Inferior parietal cortex (tissue), 1 donor: ENCODE results near the gene ATP5F1E.
"Not testable (repeated sequence)": the region's sequence is repeated elsewhere in the genome, so short reads cannot be mapped to it uniquely, and the experiment has no call there.

Experiments
- DNase-seq: peaks from one replicate; pipeline ENCODE4 v3.0.0-alpha.2; 2016; ENCODE audit errors: extremely low spot score

The ATP5F1E gene

DNA sequence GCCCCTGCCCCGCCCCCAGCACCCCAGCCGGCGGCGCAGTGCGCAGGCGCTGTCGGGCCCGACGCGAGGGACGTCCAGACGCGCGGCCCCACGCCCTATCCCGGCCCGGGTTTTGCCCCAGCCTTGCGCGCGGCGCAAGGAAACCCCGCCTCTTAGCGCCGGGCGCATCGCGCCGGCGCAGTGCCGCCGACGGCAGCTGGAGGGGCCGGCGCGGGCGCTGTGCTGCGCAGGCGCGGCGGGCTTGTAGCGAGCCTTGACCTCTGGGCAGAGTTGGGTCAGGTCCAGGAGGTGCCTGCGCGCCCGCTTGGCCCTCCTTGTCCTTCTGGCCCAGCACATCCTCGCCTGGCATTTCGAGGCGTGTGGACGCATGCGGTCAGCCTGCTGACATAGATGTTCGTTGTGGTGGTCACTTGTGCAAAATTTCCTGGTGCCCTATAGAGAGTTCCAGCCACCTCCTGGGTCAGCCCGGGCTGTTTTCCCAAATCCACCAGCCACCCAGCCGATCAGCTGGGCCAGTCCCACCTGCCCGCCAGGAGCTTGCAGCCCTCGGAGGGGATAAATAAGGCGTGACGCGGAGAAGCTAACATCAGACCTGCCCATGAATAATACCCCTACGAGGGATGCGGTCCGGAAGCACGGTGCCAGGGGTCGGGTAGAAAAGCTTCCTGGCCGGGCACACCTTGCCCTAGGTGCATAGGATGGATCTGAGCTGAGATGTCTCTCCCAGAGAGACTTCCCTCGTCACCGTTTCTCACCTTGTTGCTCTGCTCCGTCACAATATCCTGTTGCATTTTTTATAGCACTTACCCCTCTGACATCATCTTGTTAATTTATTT is 10.9 kb upstream of the ATP5F1E start:
- peak; percentile 90 for DNase-seq

DNA sequence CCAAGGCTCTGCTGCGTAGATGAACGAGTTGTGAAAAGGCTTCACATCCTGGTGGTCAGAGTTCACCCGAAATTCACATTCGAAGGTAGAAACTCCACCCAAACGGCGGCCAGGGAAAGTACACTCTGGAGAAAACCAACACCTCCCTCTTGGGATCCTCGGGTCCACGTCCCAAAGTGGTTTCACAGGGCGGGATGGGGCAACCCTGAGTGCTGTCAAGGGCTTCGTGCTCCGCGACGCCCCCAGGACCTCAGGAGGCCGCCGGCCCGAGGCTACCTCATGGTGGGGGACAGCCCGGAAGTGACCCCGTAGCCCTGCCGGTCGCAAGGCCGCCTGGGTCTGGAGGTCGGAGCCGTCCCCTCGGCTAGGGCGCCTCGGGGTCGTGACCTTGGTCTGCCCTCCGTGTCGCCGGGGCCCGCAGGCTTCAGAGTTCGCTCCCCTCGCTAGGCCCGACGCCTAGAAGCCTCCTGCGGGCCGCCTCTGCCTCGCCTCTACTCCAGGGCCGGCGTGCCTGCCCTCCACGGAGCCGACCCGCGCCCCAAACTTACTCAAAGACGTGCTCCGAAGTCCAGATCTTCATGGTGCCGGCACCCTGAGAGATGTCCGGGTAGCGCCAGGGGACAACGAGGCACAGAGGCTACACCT is 10.1 kb upstream of the ATP5F1E start, which contains the start of gene PRELID3B:
Gene PRELID3B (minus strand): TSS at position 636 of the 645 bp plus-strand sequence. CDS start 56 bp downstream, at position 580.
- DNase-seq: no peak

DNA sequence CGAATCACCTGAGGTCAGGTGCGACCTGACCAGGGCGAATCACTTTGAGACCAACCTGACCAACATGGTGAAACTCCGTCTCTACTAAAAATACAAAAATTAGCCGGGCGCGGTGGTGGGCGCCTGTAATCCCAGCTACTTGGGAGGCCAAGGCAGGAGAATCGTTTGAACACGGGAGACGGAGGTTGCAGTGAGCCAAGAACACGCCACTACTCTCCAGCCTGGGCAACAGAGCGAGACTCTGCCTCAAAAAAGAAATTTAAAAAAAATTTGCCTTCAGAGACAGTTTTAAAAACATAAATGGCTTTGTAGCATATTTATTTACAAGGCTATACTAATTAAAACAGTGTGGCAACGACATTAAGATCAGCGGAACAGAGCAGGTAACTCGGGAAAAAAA is 9.4 kb upstream of the ATP5F1E start:
- DNase-seq: not testable (repeated sequence)

DNA sequence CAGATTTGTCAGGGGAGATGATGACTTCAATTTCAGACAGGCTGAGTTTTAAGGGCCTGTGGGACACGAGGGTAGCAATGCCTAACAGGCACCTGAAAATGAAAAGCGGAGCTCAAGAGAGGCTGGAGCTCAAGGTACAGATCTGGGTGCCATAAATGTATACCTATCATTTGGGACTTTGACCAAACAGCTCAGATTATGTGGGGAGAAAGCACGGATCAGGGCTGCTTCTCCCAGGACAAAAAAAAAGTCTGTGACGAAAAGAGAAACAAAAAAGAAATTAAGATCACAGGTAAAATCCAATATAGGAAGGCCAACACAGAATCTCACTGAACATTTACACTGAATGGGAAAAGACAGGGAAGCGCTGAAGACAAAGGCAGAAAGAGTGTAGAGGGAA is 8.5 kb upstream of the ATP5F1E start:
- no peak for DNase-seq

DNA sequence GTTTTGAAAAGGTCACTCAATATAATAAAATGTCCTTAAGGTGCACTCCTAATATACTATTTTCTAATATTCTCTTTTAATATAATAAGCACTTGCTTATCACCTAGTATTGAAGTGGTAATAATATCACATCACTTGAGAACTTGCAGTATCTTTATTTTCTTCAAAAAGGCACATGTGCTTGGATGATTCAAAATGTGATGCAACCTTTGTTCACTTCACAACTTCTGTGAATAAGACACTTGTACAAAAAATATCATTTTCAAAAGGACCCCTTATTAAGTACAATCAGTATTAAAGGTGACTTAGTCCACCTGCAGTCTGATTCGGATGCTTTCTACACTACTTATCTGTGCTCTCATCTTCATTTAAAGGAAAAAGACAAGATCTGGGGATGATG is 7.1 kb upstream of the ATP5F1E start:
- DNase-seq: no peak

DNA sequence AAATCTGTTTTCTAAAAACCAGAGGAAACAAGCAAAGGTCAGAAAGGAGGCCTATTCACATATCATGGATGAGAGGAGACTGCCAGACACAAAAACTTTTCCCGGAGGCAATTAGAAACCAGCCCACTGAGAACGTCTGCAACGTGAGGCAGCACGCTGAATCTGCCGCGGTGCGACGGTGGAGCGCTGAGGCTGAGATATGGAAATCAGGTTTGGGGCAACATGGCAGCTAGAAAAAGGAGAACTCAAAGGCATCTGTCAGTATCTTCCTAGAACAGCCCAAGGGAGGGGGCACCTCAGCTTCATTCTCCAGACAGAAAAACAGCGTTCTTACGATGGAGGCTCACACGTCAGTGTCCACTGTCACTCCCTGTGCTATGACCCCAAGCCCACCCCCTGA is 5.3 kb upstream of the ATP5F1E start:
- no peak for DNase-seq

DNA sequence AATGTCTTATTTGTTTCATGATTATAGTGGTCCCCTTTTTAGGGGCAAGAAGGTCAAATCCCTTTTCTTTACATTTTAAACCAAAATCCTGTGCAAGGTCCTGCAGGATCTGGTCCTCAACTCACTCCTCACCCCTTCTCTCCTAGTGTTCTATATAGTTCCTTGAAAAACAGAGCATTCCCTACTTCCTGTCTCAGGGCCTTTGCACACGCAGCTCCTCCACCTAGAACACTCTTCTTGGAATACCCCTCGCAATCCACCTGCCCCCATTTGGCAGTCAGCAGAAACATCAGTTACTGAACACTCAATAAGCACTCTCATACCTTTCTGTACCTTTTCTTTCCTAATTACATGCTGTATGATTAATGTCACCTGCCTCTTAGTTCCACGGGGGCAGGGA is 3.2 kb upstream of the ATP5F1E start:
- no peak for DNase-seq

DNA sequence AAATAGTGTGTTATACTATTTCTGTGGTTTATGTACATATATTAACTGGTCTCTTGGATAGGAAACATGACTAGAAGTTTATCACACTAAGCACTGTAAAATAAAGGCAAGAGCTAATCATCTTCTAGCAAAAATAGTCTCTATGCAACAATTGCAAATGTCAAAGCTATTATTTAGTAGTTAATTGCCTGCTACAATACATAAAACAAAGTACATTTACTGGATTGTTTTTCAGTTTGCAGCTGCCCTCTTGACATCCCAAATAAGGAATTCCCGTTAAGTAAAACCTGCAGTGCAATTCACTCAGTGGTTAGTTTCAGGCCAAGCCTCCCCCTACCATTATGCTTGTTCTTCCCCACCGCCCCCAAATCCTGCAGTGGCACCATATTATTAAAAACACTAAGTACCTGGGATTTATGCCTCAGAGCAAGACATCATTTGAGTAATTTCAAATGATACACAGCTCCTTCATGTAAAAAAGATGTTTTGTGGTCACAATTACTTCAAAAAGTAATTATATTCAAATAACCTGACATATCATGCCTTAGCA is 1.6 kb upstream of the ATP5F1E start:
- no peak for DNase-seq

DNA sequence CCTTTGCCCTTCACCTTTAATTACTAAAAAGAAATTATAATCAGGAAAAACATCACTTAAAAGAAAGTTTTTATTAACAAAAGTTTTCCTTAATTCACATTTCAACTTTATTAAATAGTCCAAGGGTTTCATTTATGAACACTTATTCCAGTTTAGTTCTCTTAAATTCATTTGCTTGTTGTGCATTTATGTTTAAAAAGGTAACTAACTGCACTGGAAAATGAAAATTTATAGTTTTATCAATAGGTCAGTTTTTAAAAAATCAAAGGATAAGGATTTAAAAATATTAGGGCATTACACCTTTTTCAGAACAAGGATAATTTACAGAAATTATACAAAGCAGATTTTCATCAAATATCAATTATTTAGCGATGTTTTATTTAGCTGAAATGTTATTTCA is 958 bp upstream of the ATP5F1E start:
- DNase-seq: no peak

DNA sequence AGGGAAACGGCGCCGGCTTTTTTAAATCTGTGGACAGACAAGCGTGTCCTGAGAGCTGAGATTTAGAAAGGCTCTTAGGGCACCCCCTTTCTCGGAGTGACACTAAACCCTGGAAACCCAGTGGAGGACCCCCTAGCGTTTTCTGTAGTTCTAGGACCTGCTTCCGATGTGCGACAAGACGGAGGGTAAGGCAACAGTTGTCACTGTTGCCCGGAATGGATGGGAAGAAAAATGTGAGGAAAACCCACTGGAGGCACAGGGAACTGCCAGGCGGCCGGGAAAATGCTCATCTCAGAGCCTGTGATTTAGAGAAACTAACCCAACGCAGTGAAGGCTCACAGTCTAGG is 551 bp upstream of the ATP5F1E start:
- DNase-seq: no peak

DNA sequence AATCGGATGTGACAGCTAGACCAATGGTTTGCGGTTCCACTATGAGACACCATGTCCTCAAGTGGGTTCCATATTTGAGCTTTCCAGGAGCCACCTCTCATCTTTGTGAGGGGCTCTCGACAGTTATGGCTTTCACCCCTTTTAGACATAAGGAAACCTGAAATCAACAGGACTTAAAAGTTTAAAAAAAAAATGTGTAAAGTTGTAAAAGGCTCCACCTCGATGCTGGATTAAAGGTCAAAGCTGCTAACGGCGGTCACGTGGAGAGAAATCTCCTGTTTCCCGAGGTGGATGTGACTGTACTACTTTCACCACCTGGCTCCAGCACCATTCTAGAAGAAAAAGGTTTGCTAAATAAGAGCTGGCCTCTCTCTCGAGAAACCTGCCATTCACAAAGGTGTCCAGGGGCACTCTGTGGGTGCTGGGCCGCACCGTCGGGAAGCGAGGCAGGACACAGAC is 542 bp downstream of the ATP5F1E start:
- DNase-seq: no peak

DNA sequence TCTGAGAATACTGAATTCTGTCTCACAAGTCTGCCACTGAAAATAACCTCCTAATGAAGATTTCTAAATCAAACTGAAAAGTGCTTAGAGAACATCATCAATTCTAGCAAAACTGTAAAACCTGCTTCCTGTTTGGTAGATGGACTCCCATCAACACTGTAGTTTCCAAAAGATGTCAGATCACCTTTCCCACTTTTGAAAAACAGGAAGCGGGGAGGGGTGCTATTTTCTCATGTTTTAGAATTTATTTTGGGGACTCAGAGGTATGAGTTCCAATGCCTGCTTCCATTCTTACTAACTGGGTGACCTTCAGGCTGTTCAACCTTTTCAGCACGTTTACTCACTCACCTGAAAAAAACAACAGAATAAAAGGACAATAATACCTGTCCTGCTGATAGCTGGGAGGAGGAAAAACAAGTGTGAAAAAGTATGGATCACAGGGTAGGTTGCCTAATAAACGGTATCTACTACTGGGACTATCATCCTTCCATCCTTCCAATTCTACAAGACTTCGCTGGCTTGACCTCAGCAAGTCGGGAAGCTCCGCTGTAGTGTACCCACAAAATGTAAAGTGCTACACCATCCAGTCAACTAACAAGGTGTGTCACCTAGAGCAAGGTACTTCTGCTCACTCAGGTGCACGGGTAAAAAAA is 1.1 kb downstream of the ATP5F1E start:
- no peak for DNase-seq

DNA sequence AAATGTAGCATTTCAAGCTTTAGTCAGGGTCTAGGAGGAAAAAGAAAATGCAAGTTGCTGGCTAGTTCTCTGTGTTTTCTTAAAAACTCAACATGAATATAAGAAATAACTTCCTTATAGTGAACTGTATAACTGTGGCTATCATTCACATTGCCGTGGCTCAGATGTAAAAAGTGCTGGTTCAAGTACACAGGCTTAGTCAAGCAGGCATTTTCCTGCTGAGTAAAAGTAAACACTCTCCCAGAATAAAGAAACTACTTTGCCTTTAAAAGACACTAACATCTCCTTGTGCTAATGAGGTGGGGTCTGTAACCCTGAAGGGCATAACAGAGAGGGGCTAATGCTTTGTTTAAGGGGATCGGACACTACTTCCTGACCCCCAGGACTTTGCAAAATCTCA is 3.3 kb downstream of the ATP5F1E start:
- DNase-seq: no peak

DNA sequence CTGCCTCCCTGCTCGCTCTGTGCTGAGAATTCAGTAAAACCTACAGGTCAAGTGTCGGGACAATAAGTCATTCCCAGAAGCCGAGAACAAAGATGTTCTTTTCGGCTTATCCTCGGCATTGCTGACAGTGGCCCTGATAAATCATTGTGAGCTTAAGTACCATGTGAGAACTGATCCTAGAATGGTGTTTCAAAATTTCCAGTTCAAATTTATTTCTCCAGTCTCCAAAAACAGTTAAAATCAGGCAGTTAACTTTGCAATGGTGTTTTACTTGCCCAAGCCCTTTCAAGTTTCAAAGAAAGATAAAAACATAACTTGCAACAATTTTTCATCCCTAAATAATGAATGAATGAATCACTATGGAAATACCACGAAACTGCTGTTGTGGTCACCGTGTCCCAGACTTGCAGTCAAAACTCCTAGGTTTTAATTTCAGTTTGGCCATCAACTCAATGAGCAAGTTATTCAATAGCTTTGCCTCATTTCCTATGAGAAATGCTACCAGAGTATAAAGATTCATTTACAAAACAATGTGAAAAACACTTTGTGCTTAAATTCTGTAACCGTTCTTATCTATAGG is 4.3 kb downstream of the ATP5F1E start:
- DNase-seq: no peak

DNA sequence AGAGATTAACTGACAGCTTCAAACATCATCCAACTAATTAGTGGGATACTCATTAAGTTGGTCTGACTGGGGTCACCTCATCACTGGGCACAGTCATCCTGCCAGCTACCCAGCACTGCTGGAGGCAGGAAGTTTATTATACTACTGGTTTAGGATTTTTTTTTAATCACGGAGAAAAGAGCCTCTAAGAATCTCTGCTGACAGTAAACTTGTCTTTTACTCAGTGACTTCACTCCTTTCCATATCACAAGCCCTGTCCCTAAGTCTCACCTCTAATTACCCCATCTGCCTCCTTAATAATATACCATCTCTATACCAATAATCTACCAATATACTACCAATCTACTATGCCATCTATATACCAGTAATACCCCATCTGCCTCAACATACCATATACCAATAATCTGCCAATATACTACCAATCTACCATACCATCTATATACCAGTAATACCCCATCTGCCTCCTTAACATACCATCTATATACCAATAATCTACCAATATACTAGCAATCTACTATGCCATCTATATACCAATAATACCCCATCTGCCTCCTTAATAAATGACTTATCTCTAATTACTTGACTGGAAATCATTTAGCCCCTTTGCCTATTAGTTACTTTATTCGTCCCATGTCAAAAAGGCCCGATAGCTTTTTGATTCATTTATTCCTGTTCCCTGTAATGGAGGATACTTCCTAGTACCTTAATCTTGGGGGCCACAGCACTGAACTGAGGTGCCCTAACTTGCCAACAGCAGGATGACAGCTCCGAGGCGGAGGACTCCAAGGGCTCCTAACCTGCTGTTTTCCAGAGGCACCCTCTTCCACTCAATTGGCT is 5.0 kb downstream of the ATP5F1E start:
- no peak for DNase-seq

DNA sequence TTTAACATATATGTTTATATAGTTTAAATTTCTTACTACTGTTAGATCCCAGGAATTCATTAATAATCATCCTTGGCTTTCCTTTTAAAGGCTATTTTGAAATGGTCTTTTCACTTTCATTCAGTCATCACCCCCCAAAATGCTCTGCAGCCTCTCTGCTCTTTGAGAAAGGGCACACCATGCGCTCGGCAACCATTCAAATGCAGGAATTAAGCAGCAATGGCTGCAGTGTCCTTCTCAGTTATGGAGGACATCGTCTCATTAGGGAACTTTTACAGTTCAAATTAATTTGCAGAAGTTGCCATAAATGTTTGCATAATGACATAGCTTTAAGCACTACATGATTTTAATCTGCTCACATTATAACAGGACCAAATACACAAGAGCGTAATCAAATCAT is 6.6 kb downstream of the ATP5F1E start:
- DNase-seq: no peak

DNA sequence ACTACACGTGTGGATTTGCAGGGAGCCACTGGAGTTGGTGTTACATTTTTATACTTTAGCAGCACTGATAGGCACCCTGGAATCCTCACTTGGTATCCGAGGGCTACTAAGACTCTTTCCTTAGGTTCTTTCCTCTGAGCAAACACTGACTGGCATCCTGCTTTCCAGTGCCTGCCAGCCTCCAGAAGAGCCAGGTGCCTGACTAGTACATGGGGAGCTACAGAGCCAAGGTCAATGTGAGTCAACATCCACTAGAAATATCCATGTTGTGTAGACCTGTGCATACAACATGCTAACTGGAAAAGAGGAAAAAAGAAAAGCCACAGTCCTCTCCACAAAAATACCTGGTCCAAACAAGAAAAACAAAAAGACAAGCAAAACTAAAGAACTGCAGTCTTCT is 7.0 kb downstream of the ATP5F1E start:
- no peak for DNase-seq

DNA sequence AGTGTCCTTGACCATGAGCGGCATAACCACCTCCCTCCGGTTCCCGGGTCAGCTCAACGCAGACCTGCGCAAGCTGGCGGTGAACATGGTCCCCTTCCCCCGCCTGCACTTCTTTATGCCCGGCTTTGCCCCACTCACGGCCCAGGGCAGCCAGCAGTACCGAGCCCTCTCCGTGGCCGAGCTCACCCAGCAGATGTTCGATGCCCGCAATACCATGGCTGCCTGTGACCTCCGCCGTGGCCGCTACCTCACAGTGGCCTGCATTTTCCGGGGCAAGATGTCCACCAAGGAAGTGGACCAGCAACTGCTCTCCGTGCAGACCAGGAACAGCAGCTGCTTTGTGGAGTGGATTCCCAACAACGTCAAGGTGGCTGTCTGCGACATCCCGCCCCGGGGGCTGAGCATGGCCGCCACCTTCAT is 8.0 kb downstream of the ATP5F1E start:
- DNase-seq: no peak

DNA sequence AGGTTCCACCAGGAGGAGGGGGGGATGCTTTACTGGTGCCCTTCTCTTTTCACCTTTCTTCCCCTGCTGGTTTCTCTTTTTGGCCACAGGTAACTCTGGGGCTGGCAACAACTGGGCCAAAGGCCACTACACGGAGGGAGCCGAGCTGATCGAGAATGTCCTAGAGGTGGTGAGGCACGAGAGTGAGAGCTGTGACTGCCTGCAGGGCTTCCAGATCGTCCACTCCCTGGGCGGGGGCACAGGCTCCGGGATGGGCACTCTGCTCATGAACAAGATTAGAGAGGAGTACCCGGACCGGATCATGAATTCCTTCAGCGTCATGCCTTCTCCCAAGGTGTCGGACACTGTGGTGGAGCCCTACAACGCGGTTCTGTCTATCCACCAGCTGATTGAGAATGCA is 8.5 kb downstream of the ATP5F1E start:
- no peak for DNase-seq

DNA sequence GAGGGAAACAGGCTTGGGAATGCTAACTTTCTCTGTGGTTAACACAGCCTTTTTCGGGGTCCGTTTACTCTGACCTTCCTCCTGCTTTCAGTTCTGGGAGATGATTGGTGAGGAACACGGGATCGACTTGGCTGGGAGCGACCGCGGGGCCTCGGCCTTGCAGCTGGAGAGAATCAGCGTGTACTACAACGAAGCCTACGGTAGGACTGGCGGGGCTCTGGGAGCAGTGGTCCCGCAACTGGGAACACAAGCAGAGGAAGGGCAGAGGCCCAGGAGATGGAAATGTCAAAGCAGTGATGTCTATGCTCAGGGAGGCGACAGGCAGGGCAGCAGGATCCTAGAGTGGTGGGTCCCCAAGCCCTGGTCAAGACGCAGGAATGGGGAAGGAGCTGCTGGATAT is 9.4 kb downstream of the ATP5F1E start:
- no peak for DNase-seq

DNA sequence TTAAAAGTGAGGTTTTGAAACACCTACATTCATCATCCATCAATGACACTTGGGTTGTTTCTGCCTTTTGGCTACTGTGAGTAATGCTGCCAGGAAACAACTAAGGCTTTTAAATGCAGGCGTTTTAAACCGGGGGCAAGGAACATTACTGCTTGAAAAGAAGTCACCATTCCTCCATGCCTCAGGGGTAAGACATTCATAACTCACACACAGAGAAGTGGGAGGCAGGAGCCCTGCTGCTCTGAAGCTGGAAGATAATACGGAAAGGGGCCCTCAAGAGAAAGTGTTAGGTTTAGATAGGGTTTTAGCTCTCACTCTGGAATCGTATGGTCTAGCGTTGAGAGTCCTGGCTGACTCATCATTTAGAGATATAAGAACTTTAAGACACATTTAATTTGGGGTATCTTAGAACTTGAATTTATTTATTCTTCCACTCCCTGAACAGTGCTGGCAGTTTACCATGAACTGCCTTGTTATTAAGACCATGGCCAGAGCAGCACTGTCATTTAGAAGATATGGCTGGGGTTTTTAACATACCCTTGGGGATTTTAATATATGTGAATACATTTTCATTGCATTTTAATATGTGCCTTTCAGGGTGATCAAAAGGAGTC is 11.1 kb downstream of the ATP5F1E start:
- no peak for DNase-seq
